ENCODE measurements around the gene CLTA.
"Not testable (repeated sequence)": the region's sequence is repeated elsewhere in the genome, so short reads cannot be mapped to it uniquely, and the experiment has no call there.

The CLTA gene

GRCh38 chr9:36214571-36214970 lies 23.9 kb downstream of the CLTA start:
- Histone ChIP-seq H3K4me1 (ENCODE audit: control insufficient read depth in 5 of 5, insufficient read depth in 5 of 5, low read length in 5 of 5) (peaks cover 3 to 68% (median 57%) of the 10 kb centered on the region in 5 donors), H3K9me3 (ENCODE audit: control insufficient read depth in 5 of 5, low read length in 5 of 5) (no peaks in the 10 kb centered on the region), H3K4me3 (ENCODE audit: low read depth in 1 of 5, low read length in 5 of 5) (no peak overlapping the region), H3K27ac (ENCODE audit: low read depth, low read length) (peak overlapping the region; percentile 69), H3K36me3 (ENCODE audit: control insufficient read depth in 5 of 5, insufficient read depth in 5 of 5, low read length in 5 of 5) (peaks cover 10 to 72% (median 57%) of the 10 kb centered on the region in 5 donors), H3K27me3 (ENCODE audit: control insufficient read depth in 5 of 5, insufficient read depth in 4 of 5, low read length in 5 of 5) (no peaks in the 10 kb centered on the region), H3K9ac (ENCODE audit: low read length in 5 of 5) (no peak overlapping the region)

DNA sequence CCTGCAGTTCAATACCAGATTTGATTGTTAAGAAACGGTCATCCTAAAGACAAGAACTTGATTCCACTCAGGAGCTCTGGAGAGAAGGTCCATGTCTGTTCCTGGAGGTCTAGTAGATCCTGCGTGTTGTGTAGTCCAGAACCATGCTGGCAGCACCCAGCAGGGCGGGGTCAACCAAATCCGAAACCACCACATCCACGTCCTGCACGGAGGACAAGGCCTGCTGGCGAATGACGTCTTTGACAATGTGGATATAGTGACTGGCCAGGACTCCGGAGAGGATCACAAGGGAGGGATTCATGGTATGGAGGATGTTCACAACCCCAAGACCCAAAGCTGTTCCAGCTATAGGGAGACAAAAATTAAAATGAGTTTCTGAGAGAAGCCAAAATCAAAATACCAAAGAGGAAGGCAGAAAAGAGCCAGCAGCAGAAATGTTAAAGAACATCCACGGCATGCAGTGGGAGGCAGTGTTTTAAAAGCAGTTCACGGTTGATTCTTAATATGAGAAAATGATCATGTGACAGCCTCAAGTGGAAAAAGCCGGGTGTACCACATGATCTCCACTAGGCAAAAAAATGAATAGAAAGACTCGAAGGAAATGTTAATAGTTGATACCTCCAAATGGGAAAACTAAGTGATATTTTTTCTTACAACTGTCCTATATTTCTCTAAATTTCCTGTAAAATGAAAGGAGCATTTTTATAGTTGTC lies 26.7 kb downstream of the CLTA start:
- Histone ChIP-seq H3K27me3 (ENCODE audit: control insufficient read depth in 5 of 5, insufficient read depth in 4 of 5, low read length in 5 of 5) (no peaks in the 10 kb centered on the region), H3K4me3 (ENCODE audit: low read depth in 1 of 5, low read length in 5 of 5) (no peak overlapping the region), H3K27ac (ENCODE audit: low read depth, low read length) (no peak overlapping the region), H3K4me1 (ENCODE audit: control insufficient read depth in 5 of 5, insufficient read depth in 5 of 5, low read length in 5 of 5) (peaks cover 0 to 46% (median 35%) of the 10 kb centered on the region in 5 donors), H3K36me3 (ENCODE audit: control insufficient read depth in 5 of 5, insufficient read depth in 5 of 5, low read length in 5 of 5) (peaks cover 15 to 68% (median 58%) of the 10 kb centered on the region in 5 donors), H3K9me3 (ENCODE audit: control insufficient read depth in 5 of 5, low read length in 5 of 5) (peaks cover 0 to 2% (median under 1%) of the 10 kb centered on the region in 5 donors), H3K9ac (ENCODE audit: low read length in 5 of 5) (no peak overlapping the region)

- Histone ChIP-seq H3K27ac (ENCODE audit: low read depth, low read length) (no peak overlapping the region), H3K9me3 (ENCODE audit: control insufficient read depth in 5 of 5, low read length in 5 of 5) (peaks cover 0 to 5% (median 5%) of the 10 kb centered on the region in 5 donors), H3K9ac (ENCODE audit: low read length in 5 of 5) (no peak overlapping the region), H3K4me1 (ENCODE audit: control insufficient read depth in 5 of 5, insufficient read depth in 5 of 5, low read length in 5 of 5) (peaks cover 0 to 40% (median 30%) of the 10 kb centered on the region in 5 donors), H3K4me3 (ENCODE audit: low read depth in 1 of 5, low read length in 5 of 5) (no peak overlapping the region), H3K36me3 (ENCODE audit: control insufficient read depth in 5 of 5, insufficient read depth in 5 of 5, low read length in 5 of 5) (peaks cover 15 to 68% (median 61%) of the 10 kb centered on the region in 5 donors), H3K27me3 (ENCODE audit: control insufficient read depth in 5 of 5, insufficient read depth in 4 of 5, low read length in 5 of 5) (no peaks in the 10 kb centered on the region)
These were observed 27.3 kb downstream of the CLTA start for GRCh38 chr9:36218011-36218410.

- Histone ChIP-seq H3K4me3 (ENCODE audit: low read depth in 1 of 5, low read length in 5 of 5) (no peak overlapping the region), H3K27me3 (ENCODE audit: control insufficient read depth in 5 of 5, insufficient read depth in 4 of 5, low read length in 5 of 5) (no peaks in the 10 kb centered on the region), H3K27ac (ENCODE audit: low read depth, low read length) (no peak overlapping the region), H3K36me3 (ENCODE audit: control insufficient read depth in 5 of 5, insufficient read depth in 5 of 5, low read length in 5 of 5) (peaks cover 17 to 71% (median 66%) of the 10 kb centered on the region in 5 donors), H3K4me1 (ENCODE audit: control insufficient read depth in 5 of 5, insufficient read depth in 5 of 5, low read length in 5 of 5) (peaks cover 0 to 35% (median 27%) of the 10 kb centered on the region in 5 donors), H3K9me3 (ENCODE audit: control insufficient read depth in 5 of 5, low read length in 5 of 5) (peaks cover 0 to 5% (median 5%) of the 10 kb centered on the region in 5 donors), H3K9ac (ENCODE audit: low read length in 5 of 5) (no peak overlapping the region)
These were observed 27.7 kb downstream of the CLTA start for GRCh38 chr9:36218411-36218901.

GRCh38 chr9:36221667-36222066 lies 30.9 kb downstream of the CLTA start:
- Histone ChIP-seq H3K4me1 (ENCODE audit: control insufficient read depth in 5 of 5, insufficient read depth in 5 of 5, low read length in 5 of 5) (peaks cover 0 to 7% (median 0%) of the 10 kb centered on the region in 5 donors), H3K27me3 (ENCODE audit: control insufficient read depth in 5 of 5, insufficient read depth in 4 of 5, low read length in 5 of 5) (no peaks in the 10 kb centered on the region), H3K9ac (ENCODE audit: low read length in 5 of 5) (no peak overlapping the region), H3K4me3 (ENCODE audit: low read depth in 1 of 5, low read length in 5 of 5) (no peak overlapping the region), H3K9me3 (ENCODE audit: control insufficient read depth in 5 of 5, low read length in 5 of 5) (peaks cover 0 to 5% (median 5%) of the 10 kb centered on the region in 5 donors), H3K36me3 (ENCODE audit: control insufficient read depth in 5 of 5, insufficient read depth in 5 of 5, low read length in 5 of 5) (peaks cover 13 to 86% (median 74%) of the 10 kb centered on the region in 5 donors), H3K27ac (ENCODE audit: low read depth, low read length) (no peak overlapping the region)

DNA sequence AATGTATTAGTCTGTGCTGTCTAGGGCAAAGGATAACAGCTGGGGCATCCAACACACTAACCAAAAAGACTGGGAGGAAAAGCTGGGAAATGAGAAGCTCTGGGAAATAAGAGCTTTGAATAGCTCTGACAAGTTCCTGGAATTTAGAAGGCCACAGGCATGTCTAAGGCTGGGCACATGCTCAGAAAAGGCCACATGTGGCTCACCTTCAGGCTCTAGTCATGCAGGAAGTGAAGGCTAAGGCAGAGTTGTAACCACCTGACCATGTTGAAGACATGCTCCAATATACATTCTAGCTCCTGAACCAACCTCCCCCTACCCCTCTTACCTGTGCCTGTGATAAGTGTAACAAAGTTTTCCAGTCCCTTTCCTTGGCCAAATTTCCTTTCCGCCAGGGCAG lies 31.7 kb downstream of the CLTA start:
- Histone ChIP-seq H3K4me1 (ENCODE audit: control insufficient read depth in 5 of 5, insufficient read depth in 5 of 5, low read length in 5 of 5) (peaks cover 0 to 5% (median 0%) of the 10 kb centered on the region in 5 donors), H3K4me3 (ENCODE audit: low read depth in 1 of 5, low read length in 5 of 5) (no peak overlapping the region), H3K36me3 (ENCODE audit: control insufficient read depth in 5 of 5, insufficient read depth in 5 of 5, low read length in 5 of 5) (peaks cover 20 to 86% (median 76%) of the 10 kb centered on the region in 5 donors), H3K9me3 (ENCODE audit: control insufficient read depth in 5 of 5, low read length in 5 of 5) (peaks cover 0 to 5% (median 5%) of the 10 kb centered on the region in 5 donors), H3K27me3 (ENCODE audit: control insufficient read depth in 5 of 5, insufficient read depth in 4 of 5, low read length in 5 of 5) (no peaks in the 10 kb centered on the region), H3K27ac (ENCODE audit: low read depth, low read length) (no peak overlapping the region), H3K9ac (ENCODE audit: low read length in 5 of 5) (no peak overlapping the region)

- no peaks in the 10 kb centered on the region for H3K9me3 ChIP-seq (ENCODE audit: control insufficient read depth in 5 of 5, low read length in 5 of 5)
- H3K4me1 ChIP-seq (ENCODE audit: control insufficient read depth in 5 of 5, insufficient read depth in 5 of 5, low read length in 5 of 5), result no peaks in the 10 kb centered on the region
- H3K27ac ChIP-seq (ENCODE audit: low read depth, low read length), result no peak overlapping the region
- H3K36me3 ChIP-seq (ENCODE audit: control insufficient read depth in 5 of 5, insufficient read depth in 5 of 5, low read length in 5 of 5), result peaks cover 20 to 42% (median 31%) of the 10 kb centered on the region in 5 donors
- no peak overlapping the region for H3K9ac ChIP-seq (ENCODE audit: low read length in 5 of 5)
- no peaks in the 10 kb centered on the region for H3K27me3 ChIP-seq (ENCODE audit: control insufficient read depth in 5 of 5, insufficient read depth in 4 of 5, low read length in 5 of 5)
- H3K4me3 ChIP-seq (ENCODE audit: low read depth in 1 of 5, low read length in 5 of 5), result no peak overlapping the region
These were observed 46.5 kb downstream of the CLTA start for GRCh38 chr9:36237230-36237629.

DNA sequence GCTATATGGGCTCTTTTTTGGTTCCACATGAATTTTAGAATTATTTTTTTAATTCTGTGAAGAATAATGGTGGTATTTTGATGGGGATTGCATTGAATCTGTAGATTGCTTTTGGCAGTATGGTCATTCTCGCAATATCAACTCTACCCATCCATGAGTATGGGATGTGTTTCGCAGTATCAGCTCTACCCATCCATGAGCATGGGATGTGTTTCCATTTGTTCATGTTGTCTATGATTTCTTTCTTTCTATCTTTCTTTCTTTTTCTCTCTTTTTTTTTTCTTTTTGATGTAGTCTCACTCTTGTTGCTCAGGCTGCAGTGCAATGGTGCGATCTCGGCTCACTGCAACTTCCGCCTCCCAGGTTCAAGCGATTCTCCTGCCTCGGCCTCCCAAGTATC lies 48.5 kb downstream of the CLTA start:
- not testable (repeated sequence) for H3K27me3 ChIP-seq (ENCODE audit: control insufficient read depth in 5 of 5, insufficient read depth in 4 of 5, low read length in 5 of 5); H3K9me3 ChIP-seq (ENCODE audit: control insufficient read depth in 5 of 5, low read length in 5 of 5); H3K4me1 ChIP-seq (ENCODE audit: control insufficient read depth in 5 of 5, insufficient read depth in 5 of 5, low read length in 5 of 5); H3K27ac ChIP-seq (ENCODE audit: low read depth, low read length); H3K9ac ChIP-seq (ENCODE audit: low read length in 5 of 5); H3K4me3 ChIP-seq (ENCODE audit: low read depth in 1 of 5, low read length in 5 of 5)
- peaks cover 10 to 34% (median 16%) of the 10 kb centered on the region in 5 donors for H3K36me3 ChIP-seq (ENCODE audit: control insufficient read depth in 5 of 5, insufficient read depth in 5 of 5, low read length in 5 of 5)

GRCh38 chr9:36239675-36240074 lies 49.0 kb downstream of the CLTA start:
- H3K9ac ChIP-seq (ENCODE audit: low read length in 5 of 5); H3K4me3 ChIP-seq (ENCODE audit: low read depth in 1 of 5, low read length in 5 of 5); H3K9me3 ChIP-seq (ENCODE audit: control insufficient read depth in 5 of 5, low read length in 5 of 5); H3K27me3 ChIP-seq (ENCODE audit: control insufficient read depth in 5 of 5, insufficient read depth in 4 of 5, low read length in 5 of 5); H3K27ac ChIP-seq (ENCODE audit: low read depth, low read length); H3K4me1 ChIP-seq (ENCODE audit: control insufficient read depth in 5 of 5, insufficient read depth in 5 of 5, low read length in 5 of 5): not testable (repeated sequence)
- H3K36me3 ChIP-seq (ENCODE audit: control insufficient read depth in 5 of 5, insufficient read depth in 5 of 5, low read length in 5 of 5), result peaks cover 9 to 32% (median 11%) of the 10 kb centered on the region in 5 donors

DNA sequence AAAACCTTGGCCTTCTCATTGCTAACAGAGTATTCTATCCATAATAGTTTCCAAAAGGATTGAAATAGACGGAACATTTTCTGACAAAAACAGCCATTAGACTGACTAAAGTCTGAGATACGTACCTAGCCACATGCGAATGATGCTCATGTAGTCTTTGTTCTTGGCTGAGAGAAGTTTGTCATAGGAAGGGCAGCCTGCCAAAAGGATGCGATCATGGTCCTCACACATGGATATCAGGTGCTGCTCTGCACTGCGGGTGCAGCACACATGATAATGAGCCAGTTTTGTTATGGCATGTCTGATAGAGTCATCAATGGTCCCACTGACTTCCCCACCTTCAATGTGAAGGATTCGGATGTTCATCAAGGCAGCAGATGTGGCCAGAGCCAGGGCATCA lies 55.2 kb downstream of the CLTA start:
- no peak overlapping the region for H3K4me3 ChIP-seq (ENCODE audit: low read depth in 1 of 5, low read length in 5 of 5)
- H3K27ac ChIP-seq (ENCODE audit: low read depth, low read length), result no peak overlapping the region
- peaks cover 6 to 36% (median 17%) of the 10 kb centered on the region in 5 donors for H3K36me3 ChIP-seq (ENCODE audit: control insufficient read depth in 5 of 5, insufficient read depth in 5 of 5, low read length in 5 of 5)
- no peaks in the 10 kb centered on the region for H3K9me3 ChIP-seq (ENCODE audit: control insufficient read depth in 5 of 5, low read length in 5 of 5)
- H3K4me1 ChIP-seq (ENCODE audit: control insufficient read depth in 5 of 5, insufficient read depth in 5 of 5, low read length in 5 of 5), result peaks cover 0 to 3% (median 0%) of the 10 kb centered on the region in 5 donors
- no peak overlapping the region for H3K9ac ChIP-seq (ENCODE audit: low read length in 5 of 5)
- H3K27me3 ChIP-seq (ENCODE audit: control insufficient read depth in 5 of 5, insufficient read depth in 4 of 5, low read length in 5 of 5), result no peaks in the 10 kb centered on the region

All from subcutaneous abdominal adipose tissue (tissue), 5 donors.